ENCODE data around the gene MYL5. TPM values are rescaled to one million over a fixed set of nuclear protein-coding genes. Genes with fewer than 3 reads are reported as not detected.

Gene MYL5
- polyA plus RNA-seq, 1 experiment: 24.4 TPM

DNA sequence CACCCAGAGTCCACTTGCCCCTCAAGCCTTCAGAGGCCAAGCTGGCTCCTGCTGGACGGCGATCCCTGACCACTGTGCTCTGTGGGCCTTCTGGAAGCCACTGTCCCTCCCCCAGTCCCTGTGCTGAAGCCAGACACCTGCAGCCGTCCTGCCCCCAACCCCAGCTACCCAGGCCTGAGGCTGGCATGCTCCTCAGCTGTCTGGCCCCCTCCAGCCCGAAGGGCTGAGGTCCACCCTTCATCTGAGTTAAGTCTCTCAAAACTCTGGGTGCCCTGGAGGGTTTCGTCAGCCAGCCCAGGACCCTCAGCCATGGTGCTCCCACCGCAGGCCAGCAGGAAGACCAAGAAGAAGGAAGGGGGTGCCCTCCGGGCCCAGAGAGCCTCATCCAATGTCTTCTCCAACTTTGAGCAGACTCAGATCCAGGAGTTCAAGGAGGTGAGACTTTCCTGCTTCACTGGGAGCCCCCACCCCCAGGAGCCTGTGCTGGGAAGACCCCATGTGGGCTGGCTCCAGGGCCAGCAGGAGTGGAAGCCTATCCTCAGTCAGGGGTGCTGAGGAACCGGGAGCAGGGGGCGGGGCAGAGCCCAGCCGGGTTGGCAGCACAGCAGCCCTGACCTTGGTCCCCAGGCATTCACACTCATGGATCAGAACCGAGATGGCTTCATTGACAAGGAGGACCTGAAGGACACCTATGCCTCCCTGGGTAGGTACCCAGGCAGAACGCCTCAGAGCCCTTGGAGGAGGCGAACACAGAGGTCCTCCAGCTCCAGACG, 4.2 kb downstream of the MYL5 start:
- ChIA-PET CTCF (no interaction called here), POLR2A (interaction anchor here (0.9 kb wide), 1 partner anchor 9 kb away, joined by 3 read pairs; no protein-coding TSS in a partner anchor)
- no peak overlapping the region for H3K4me3 ChIP-seq (ENCODE audit: low read depth, low read length)
- H3K36me3 ChIP-seq (ENCODE audit: control insufficient read depth, insufficient read depth, low read length): no peaks in the 10 kb centered on the region; the same call in 1 of the 2 replicates
- TF ChIP-seq, protein P1, sequence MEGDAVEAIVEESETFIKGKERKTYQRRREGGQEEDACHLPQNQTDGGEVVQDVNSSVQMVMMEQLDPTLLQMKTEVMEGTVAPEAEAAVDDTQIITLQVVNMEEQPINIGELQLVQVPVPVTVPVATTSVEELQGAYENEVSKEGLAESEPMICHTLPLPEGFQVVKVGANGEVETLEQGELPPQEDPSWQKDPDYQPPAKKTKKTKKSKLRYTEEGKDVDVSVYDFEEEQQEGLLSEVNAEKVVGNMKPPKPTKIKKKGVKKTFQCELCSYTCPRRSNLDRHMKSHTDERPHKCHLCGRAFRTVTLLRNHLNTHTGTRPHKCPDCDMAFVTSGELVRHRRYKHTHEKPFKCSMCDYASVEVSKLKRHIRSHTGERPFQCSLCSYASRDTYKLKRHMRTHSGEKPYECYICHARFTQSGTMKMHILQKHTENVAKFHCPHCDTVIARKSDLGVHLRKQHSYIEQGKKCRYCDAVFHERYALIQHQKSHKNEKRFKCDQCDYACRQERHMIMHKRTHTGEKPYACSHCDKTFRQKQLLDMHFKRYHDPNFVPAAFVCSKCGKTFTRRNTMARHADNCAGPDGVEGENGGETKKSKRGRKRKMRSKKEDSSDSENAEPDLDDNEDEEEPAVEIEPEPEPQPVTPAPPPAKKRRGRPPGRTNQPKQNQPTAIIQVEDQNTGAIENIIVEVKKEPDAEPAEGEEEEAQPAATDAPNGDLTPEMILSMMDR (IDR thresholded peaks at IDR 0.05; ENCODE audit: insufficient read depth, low read depth, low read length): no peak
- no peak for DNase-seq (ENCODE audit: low read depth)
- no peaks in the 10 kb centered on the region for H3K27me3 ChIP-seq (ENCODE audit: control insufficient read depth, insufficient read depth, low read length)

- H3K4me3 ChIP-seq (ENCODE audit: low read depth, low read length): no peak overlapping the region
- TF ChIP-seq, protein P1 (IDR thresholded peaks at IDR 0.05; ENCODE audit: insufficient read depth, low read depth, low read length): no peak
- no peak for DNase-seq (ENCODE audit: low read depth)
- no peaks in the 10 kb centered on the region for H3K27me3 ChIP-seq (ENCODE audit: control insufficient read depth, insufficient read depth, low read length)
- no peaks in the 10 kb centered on the region; the same call in 1 of the 2 replicates for H3K36me3 ChIP-seq (ENCODE audit: control insufficient read depth, insufficient read depth, low read length)
- ChIA-PET CTCF (no interaction called here), POLR2A (no interaction called here)
Observed at GRCh38 chr4:679104-679481, 4.8 kb downstream of the MYL5 start.

GRCh38 chr4:679629-680028, 5.3 kb downstream of the MYL5 start:
- POLR2A ChIA-PET: no interaction called here

DNA sequence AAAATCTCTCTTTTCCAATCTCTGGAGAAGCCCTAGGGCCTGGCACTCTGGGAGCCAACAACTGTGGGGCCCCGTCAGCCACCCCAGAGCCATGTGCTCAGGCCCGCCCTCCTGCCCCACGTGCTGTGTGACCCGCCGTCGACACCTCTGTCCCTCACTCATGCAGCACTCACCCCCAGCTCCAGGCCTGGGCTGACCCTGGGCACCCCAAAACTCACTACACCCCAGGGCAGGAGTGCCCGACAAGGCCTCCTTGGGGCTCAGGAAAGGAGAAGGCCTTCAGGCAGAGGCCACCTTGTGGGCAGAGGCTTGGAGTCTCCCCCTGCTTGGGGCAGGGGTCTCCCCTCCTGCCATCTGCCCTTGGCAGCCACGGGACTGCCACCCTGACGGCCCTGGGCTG, 5.7 kb downstream of the MYL5 start:
- ChIA-PET CTCF (no interaction called here), POLR2A (no interaction called here)
- DNase-seq (ENCODE audit: low read depth): no peak
- no peaks in the 10 kb centered on the region for H3K27me3 ChIP-seq (ENCODE audit: control insufficient read depth, insufficient read depth, low read length)
- no peaks in the 10 kb centered on the region; the same call in 1 of the 2 replicates for H3K36me3 ChIP-seq (ENCODE audit: control insufficient read depth, insufficient read depth, low read length)
- no peak overlapping the region for H3K4me3 ChIP-seq (ENCODE audit: low read depth, low read length)
- TF ChIP-seq, protein P1 (IDR thresholded peaks at IDR 0.05; ENCODE audit: insufficient read depth, low read depth, low read length): no peak

More at GRCh38 chr4:679629-680028, 5.3 kb downstream of the MYL5 start:
- Histone ChIP-seq H3K27me3 (ENCODE audit: control insufficient read depth, insufficient read depth, low read length) (no peaks in the 10 kb centered on the region), H3K4me3 (ENCODE audit: low read depth, low read length) (no peak overlapping the region), H3K36me3 (ENCODE audit: control insufficient read depth, insufficient read depth, low read length) (no peaks in the 10 kb centered on the region; the same call in 1 of the 2 replicates)
- TF ChIP-seq, protein P1 (IDR thresholded peaks at IDR 0.05; ENCODE audit: insufficient read depth, low read depth, low read length): no peak
- no peak for DNase-seq (ENCODE audit: low read depth)
- CTCF ChIA-PET: no interaction called here

DNA sequence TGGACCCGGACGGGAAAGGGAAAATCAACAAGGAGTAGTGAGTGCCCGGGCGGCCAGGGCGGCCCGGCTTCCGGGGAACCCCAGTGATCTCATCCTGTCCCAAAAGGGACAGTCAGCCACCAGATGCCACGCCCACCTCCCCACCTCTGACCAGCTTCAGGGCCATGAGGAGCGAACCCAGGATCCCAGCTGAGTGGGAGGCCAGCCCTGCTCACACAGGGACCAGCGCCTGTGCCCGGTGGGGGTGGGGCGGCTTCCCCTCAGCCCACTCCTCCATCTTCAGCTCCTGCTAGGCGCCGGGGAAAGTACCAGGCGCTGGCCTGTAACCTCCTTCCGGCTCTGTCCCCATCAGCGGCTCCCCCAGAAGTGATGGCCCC, 6.2 kb downstream of the MYL5 start:
- ChIA-PET POLR2A (no interaction called here), CTCF (no interaction called here)
- H3K27me3 ChIP-seq (ENCODE audit: control insufficient read depth, insufficient read depth, low read length): no peaks in the 10 kb centered on the region
- no peak for DNase-seq (ENCODE audit: low read depth)
- H3K36me3 ChIP-seq (ENCODE audit: control insufficient read depth, insufficient read depth, low read length): no peaks in the 10 kb centered on the region; the same call in 1 of the 2 replicates
- H3K4me3 ChIP-seq (ENCODE audit: low read depth, low read length): peak overlapping the region; percentile 50
- TF ChIP-seq, protein P1 (IDR thresholded peaks at IDR 0.05; ENCODE audit: insufficient read depth, low read depth, low read length): no peak

Data from BJ (cell line).